Measurements from ENCODE around the gene TNK2. TPM values are rescaled to one million over a fixed set of nuclear protein-coding genes. Genes with fewer than 3 reads are reported as not detected.

Gene TNK2
- total RNA-seq, 1 experiment from 2014 or later: 18.2 TPM

GRCh38 chr3:195879416-195880036, 28.8 kb downstream of the TNK2 start:
- Histone ChIP-seq H3K9me3 (ENCODE audit: low read depth, low read length, poor library complexity, severe bottlenecking) (no peaks in the 10 kb centered on the region), H3K27me3 (replicated peaks; ENCODE audit: insufficient read depth, low read depth, low read length, poor library complexity) (no peaks in the 10 kb centered on the region), H3K4me1 (ENCODE audit: insufficient read depth, low read length, poor library complexity, severe bottlenecking) (no peaks in the 10 kb centered on the region), H3K27ac (ENCODE audit: low read depth, low read length, poor library complexity, severe bottlenecking) (no peak overlapping the region), H3K36me3 (ENCODE audit: insufficient read depth, low read length, poor library complexity, severe bottlenecking) (no peaks in the 10 kb centered on the region), H3K4me3 (ENCODE audit: low read depth, low read length, poor library complexity, severe bottlenecking) (no peak overlapping the region)
- CTCF ChIA-PET: no interaction called here
- POLR2A ChIA-PET (ENCODE audit: low non-redundant PET): no interaction called here
- BruUV-seq (replicated peaks): no TSS peak
- TF ChIP-seq EZH2 (IDR thresholded peaks at IDR 0.05; ENCODE audit: borderline replicate concordance, low read depth, low read length, poor library complexity, severe bottlenecking) (no peak), CTCF (conservative IDR thresholded peaks at IDR 0.05; ENCODE audit: low read depth, low read length) (no peak)
- DNase-seq (ENCODE audit: low spot score): no peak
- intact Hi-C loops (cut with micrococcal nuclease; ENCODE audit: unreplicated experiment): no loop called here

GRCh38 chr3:195878424-195879274, 29.7 kb downstream of the TNK2 start:
- POLR2A ChIA-PET (ENCODE audit: low non-redundant PET): no interaction called here
- H3K4me1 ChIP-seq (ENCODE audit: insufficient read depth, low read length, poor library complexity, severe bottlenecking): no peaks in the 10 kb centered on the region
- no peak overlapping the region for H3K4me3 ChIP-seq (ENCODE audit: low read depth, low read length, poor library complexity, severe bottlenecking)
- no peak overlapping the region for H3K27ac ChIP-seq (ENCODE audit: low read depth, low read length, poor library complexity, severe bottlenecking)
- DNase-seq (ENCODE audit: low spot score): no peak
- intact Hi-C loops (cut with micrococcal nuclease; ENCODE audit: unreplicated experiment): no loop called here
- no peaks in the 10 kb centered on the region for H3K27me3 ChIP-seq (replicated peaks; ENCODE audit: insufficient read depth, low read depth, low read length, poor library complexity)
- CTCF ChIA-PET: no interaction called here
- no peaks in the 10 kb centered on the region for H3K9me3 ChIP-seq (ENCODE audit: low read depth, low read length, poor library complexity, severe bottlenecking)
- TF ChIP-seq CTCF (conservative IDR thresholded peaks at IDR 0.05; ENCODE audit: low read depth, low read length) (no peak), EZH2 (IDR thresholded peaks at IDR 0.05; ENCODE audit: borderline replicate concordance, low read depth, low read length, poor library complexity, severe bottlenecking) (no peak)
- BruUV-seq (replicated peaks): no TSS peak
- no peaks in the 10 kb centered on the region for H3K36me3 ChIP-seq (ENCODE audit: insufficient read depth, low read length, poor library complexity, severe bottlenecking)

- no TSS peak for BruUV-seq (replicated peaks)
- no peak for DNase-seq (ENCODE audit: low spot score)
- Histone ChIP-seq H3K36me3 (ENCODE audit: insufficient read depth, low read length, poor library complexity, severe bottlenecking) (no peaks in the 10 kb centered on the region), H3K4me3 (ENCODE audit: low read depth, low read length, poor library complexity, severe bottlenecking) (no peak overlapping the region), H3K27ac (ENCODE audit: low read depth, low read length, poor library complexity, severe bottlenecking) (no peak overlapping the region), H3K9me3 (ENCODE audit: low read depth, low read length, poor library complexity, severe bottlenecking) (no peaks in the 10 kb centered on the region), H3K4me1 (ENCODE audit: insufficient read depth, low read length, poor library complexity, severe bottlenecking) (no peaks in the 10 kb centered on the region), H3K27me3 (replicated peaks; ENCODE audit: insufficient read depth, low read depth, low read length, poor library complexity) (no peaks in the 10 kb centered on the region)
- ChIA-PET CTCF (no interaction called here), POLR2A (ENCODE audit: low non-redundant PET) (no interaction called here)
- intact Hi-C loops (cut with micrococcal nuclease; ENCODE audit: unreplicated experiment): no loop called here
- TF ChIP-seq EZH2 (IDR thresholded peaks at IDR 0.05; ENCODE audit: borderline replicate concordance, low read depth, low read length, poor library complexity, severe bottlenecking) (no peak), CTCF (conservative IDR thresholded peaks at IDR 0.05; ENCODE audit: low read depth, low read length) (no peak)
These were observed 30.5 kb downstream of the TNK2 start for GRCh38 chr3:195877767-195878423.

Data from A673 (cell line).